Mesenchymal stem cell (in vitro differentiated cells and primary cell): ENCODE results near the gene CAMK1D.

Source experiments
- DNase-seq: peaks from one replicate; pipeline ENCODE4 v3.0.0-alpha.2; 2013
- H2AFZ ChIP-seq: one replicate; pipeline ENCODE4 v1.6.1; 2013; ENCODE audit warnings: low read depth, mild to moderate bottlenecking, control low read depth, inconsistent platforms, low read length, moderate library complexity
- H2AK5ac ChIP-seq: 2 replicates; pipeline ENCODE4 v1.6.1; 2013; ENCODE audit warnings: low read length, moderate library complexity, mild to moderate bottlenecking, inconsistent platforms; ENCODE audit not compliant: severe bottlenecking
- H2BK120ac ChIP-seq: one replicate; pipeline ENCODE4 v1.6.1; 2013; ENCODE audit warnings: low read depth, mild to moderate bottlenecking, inconsistent platforms, low read length, moderate library complexity
- H2BK12ac ChIP-seq, 2 experiments: one replicate each; pipeline ENCODE4 v1.6.1; 2013; ENCODE audit warnings: inconsistent platforms in 2 of 2, low read length in 2 of 2, mild to moderate bottlenecking in 2 of 2, moderate library complexity in 2 of 2, control low read depth in 1 of 2
- H2BK15ac ChIP-seq: one replicate; pipeline ENCODE4 v1.6.1; 2013; ENCODE audit warnings: mild to moderate bottlenecking, low read depth, inconsistent platforms; ENCODE audit not compliant: poor library complexity, severe bottlenecking
- H2BK5ac ChIP-seq: 2 replicates; pipeline ENCODE4 v1.6.1; 2013; ENCODE audit warnings: low read depth, mild to moderate bottlenecking, low read length, control low read depth, inconsistent platforms; ENCODE audit not compliant: poor library complexity, severe bottlenecking
- H3K14ac ChIP-seq, 2 experiments: one replicate each; pipeline ENCODE4 v1.6.1; 2013; ENCODE audit warnings: inconsistent platforms in 2 of 2, low read length in 2 of 2, control low read depth in 1 of 2, mild to moderate bottlenecking in 1 of 2, moderate library complexity in 1 of 2
- H3K18ac ChIP-seq, 2 experiments: one replicate each; pipeline ENCODE4 v1.6.1; 2013; ENCODE audit warnings: inconsistent platforms in 2 of 2, low read length in 2 of 2, control low read depth in 1 of 2, low read depth in 1 of 2, mild to moderate bottlenecking in 1 of 2
- H3K23ac ChIP-seq, 2 experiments: one replicate each; pipeline ENCODE4 v1.6.1; 2013; ENCODE audit warnings: inconsistent platforms in 2 of 2, low read length in 2 of 2, mild to moderate bottlenecking in 2 of 2, moderate library complexity in 2 of 2, control low read depth in 1 of 2
- H3K27ac ChIP-seq: 2 replicates; pipeline ENCODE4 v1.5.1; 2013; ENCODE audit warnings: mild to moderate bottlenecking, moderate library complexity, low read length, control low read depth, inconsistent platforms; ENCODE audit not compliant: poor library complexity, severe bottlenecking
- H3K27me3 ChIP-seq, 2 experiments: 2 replicates each; pipeline versions ENCODE4 v1.6.1 to v1.7.0; 2013; ENCODE audit warnings: low read length in 2 of 2, mild to moderate bottlenecking in 2 of 2, moderate library complexity in 2 of 2, control low read depth in 1 of 2, inconsistent platforms in 1 of 2; ENCODE audit not compliant: control insufficient read depth in 1 of 2, insufficient read depth in 1 of 2
- H3K36me3 ChIP-seq, 2 experiments: 2 replicates each; pipeline versions ENCODE4 v1.6.1 to v1.7.0; 2013; ENCODE audit warnings: low read length in 2 of 2, control low read depth in 1 of 2, inconsistent platforms in 1 of 2, low read depth in 1 of 2, mild to moderate bottlenecking in 1 of 2; ENCODE audit not compliant: insufficient read depth in 2 of 2, control insufficient read depth in 1 of 2
- H3K4ac ChIP-seq, 2 experiments: one replicate each; pipeline ENCODE4 v1.6.1; 2013; ENCODE audit warnings: inconsistent platforms in 2 of 2, low read length in 2 of 2, mild to moderate bottlenecking in 2 of 2, moderate library complexity in 2 of 2, control low read depth in 1 of 2, low read depth in 1 of 2
- H3K4me1 ChIP-seq: 2 replicates; pipeline ENCODE4 v1.6.1; 2013; ENCODE audit warnings: low read depth, low read length, control low read depth; ENCODE audit not compliant: control insufficient read depth, insufficient read depth
- H3K4me2 ChIP-seq: 2 replicates; pipeline ENCODE4 v1.6.1; 2013; ENCODE audit warnings: low read length, mild to moderate bottlenecking, inconsistent platforms; ENCODE audit not compliant: poor library complexity, severe bottlenecking
- H3K4me3 ChIP-seq, 2 experiments: 2 replicates each; pipeline versions ENCODE4 v1.5.1 to v1.7.0; 2013; ENCODE audit warnings: low read length in 2 of 2, mild to moderate bottlenecking in 2 of 2, control low read depth in 1 of 2, low read depth in 1 of 2; ENCODE audit not compliant: insufficient read depth in 1 of 2
- H3K79me1 ChIP-seq: replicated peaks from 2 replicates; pipeline ENCODE4 v1.6.1; 2013; ENCODE audit warnings: mild to moderate bottlenecking, control low read depth, low read length, inconsistent platforms; ENCODE audit not compliant: poor library complexity, severe bottlenecking
- H3K9ac ChIP-seq: 2 replicates; pipeline ENCODE4 v1.7.0; 2013; ENCODE audit warnings: mild to moderate bottlenecking, low read length, moderate library complexity
- H3K9me3 ChIP-seq: 2 replicates; pipeline ENCODE4 v1.7.0; 2013; ENCODE audit warnings: mild to moderate bottlenecking, low read length; ENCODE audit not compliant: control insufficient read depth
- H4K8ac ChIP-seq: one replicate; pipeline ENCODE4 v1.6.1; 2013; ENCODE audit warnings: inconsistent platforms, mild to moderate bottlenecking, low read length, moderate library complexity
- H4K91ac ChIP-seq: one replicate; pipeline ENCODE4 v1.6.1; 2013; ENCODE audit warnings: mild to moderate bottlenecking, low read length, inconsistent platforms
- WGBS: methylation state at CpG from one replicate; pipeline ENCODE4 v1.1.7; 2013; ENCODE audit warnings: mixed read lengths; 5-methylcytosine and 5-hydroxymethylcytosine counted together

CAMK1D gene

GRCh38 chr10:12749760-12750478 is 400.6 kb downstream of the CAMK1D start:
- 89% methylated on average over 14 of the region's 14 CpGs for WGBS
- H3K4me2 ChIP-seq = no peak overlapping the region

GRCh38 chr10:12750526-12751201 is 401.3 kb downstream of the CAMK1D start:
- Histone ChIP-seq H3K23ac (no peak overlapping the region), H3K27ac (no peak overlapping the region), H3K14ac (no peak overlapping the region), H4K8ac (no peak overlapping the region), H3K9ac (no peak overlapping the region), H2BK5ac (no peak overlapping the region), H3K79me1 (peaks cover 49% of the 10 kb centered on the region), H3K9me3 (no peaks in the 10 kb centered on the region), H4K91ac (no peak overlapping the region), H2AK5ac (no peak overlapping the region), H3K4me3 (no peak overlapping the region), H2BK12ac (no peak overlapping the region), H3K18ac (no peak overlapping the region), H3K4me1 (peaks cover 4% of the 10 kb centered on the region), H2BK120ac (no peak overlapping the region), H3K27me3 (no peaks in the 10 kb centered on the region), H3K4ac (no peak overlapping the region), H3K36me3 (no peaks in the 10 kb centered on the region), H3K4me2 (no peak overlapping the region), H2AFZ (no peak overlapping the region), H2BK15ac (no peak overlapping the region)
- 93% methylated on average over 6 of the region's 11 CpGs for WGBS
- no peak for DNase-seq

More at GRCh38 chr10:12749760-12750478, 400.6 kb downstream of the CAMK1D start:
- H2AFZ ChIP-seq = no peak overlapping the region
- no peak overlapping the region for H4K91ac ChIP-seq
- H3K4me1 ChIP-seq = peaks cover 4% of the 10 kb centered on the region
- H3K4me3 ChIP-seq = no peak overlapping the region
- no peak overlapping the region for H3K9ac ChIP-seq
- no peak overlapping the region for H3K23ac ChIP-seq
- no peak overlapping the region for H2BK15ac ChIP-seq
- no peak overlapping the region for H2BK12ac ChIP-seq
- no peak overlapping the region for H4K8ac ChIP-seq
- no peak overlapping the region for H2AK5ac ChIP-seq
- no peak overlapping the region for H2BK5ac ChIP-seq
- H3K18ac ChIP-seq = no peak overlapping the region
- H3K4ac ChIP-seq = no peak overlapping the region
- H3K14ac ChIP-seq = no peak overlapping the region
- H2BK120ac ChIP-seq = no peak overlapping the region
- DNase-seq = no peak
- no peaks in the 10 kb centered on the region for H3K9me3 ChIP-seq
- no peak overlapping the region for H3K27ac ChIP-seq
- no peaks in the 10 kb centered on the region for H3K27me3 ChIP-seq
- H3K79me1 ChIP-seq = peaks cover 52% of the 10 kb centered on the region
- H3K36me3 ChIP-seq = no peaks in the 10 kb centered on the region

DNA sequence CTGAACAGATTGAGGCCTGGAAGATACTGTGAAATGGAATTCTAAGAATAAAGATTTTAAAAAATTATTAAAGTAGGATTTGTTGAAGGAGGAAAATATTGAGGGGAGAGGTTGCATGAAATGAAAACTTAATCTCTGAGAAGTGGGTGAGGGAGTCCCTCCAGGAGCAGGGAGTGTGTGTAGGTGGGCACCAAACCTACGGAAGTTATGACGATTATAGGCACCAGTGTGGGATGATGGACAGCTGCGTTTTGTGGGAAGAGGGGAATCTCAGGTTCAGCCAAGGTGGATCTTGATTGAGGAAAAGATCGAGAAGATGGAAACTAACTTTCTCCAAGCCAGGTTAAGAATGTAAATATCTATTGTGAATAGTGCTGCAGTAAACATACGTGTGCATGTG is 405.7 kb downstream of the CAMK1D start:
- H3K14ac ChIP-seq = no peak overlapping the region
- H2BK12ac ChIP-seq = no peak overlapping the region
- no peak overlapping the region for H3K4me3 ChIP-seq
- WGBS = 82% methylated on average over 5 of the region's 5 CpGs
- no peaks in the 10 kb centered on the region for H3K9me3 ChIP-seq
- no peak overlapping the region for H2BK5ac ChIP-seq
- H3K9ac ChIP-seq = no peak overlapping the region
- DNase-seq = no peak
- H3K27ac ChIP-seq = no peak overlapping the region
- no peak overlapping the region for H2BK120ac ChIP-seq
- H3K4ac ChIP-seq = no peak overlapping the region
- no peak overlapping the region for H3K18ac ChIP-seq
- no peak overlapping the region for H2AK5ac ChIP-seq
- no peak overlapping the region for H3K23ac ChIP-seq
- peaks cover 41% of the 10 kb centered on the region for H3K79me1 ChIP-seq
- no peak overlapping the region for H4K91ac ChIP-seq
- H4K8ac ChIP-seq = no peak overlapping the region
- H3K36me3 ChIP-seq = no peaks in the 10 kb centered on the region
- no peaks in the 10 kb centered on the region for H3K27me3 ChIP-seq
- H3K4me2 ChIP-seq = no peak overlapping the region
- no peak overlapping the region for H2AFZ ChIP-seq
- H3K4me1 ChIP-seq = no peaks in the 10 kb centered on the region
- no peak overlapping the region for H2BK15ac ChIP-seq

DNA sequence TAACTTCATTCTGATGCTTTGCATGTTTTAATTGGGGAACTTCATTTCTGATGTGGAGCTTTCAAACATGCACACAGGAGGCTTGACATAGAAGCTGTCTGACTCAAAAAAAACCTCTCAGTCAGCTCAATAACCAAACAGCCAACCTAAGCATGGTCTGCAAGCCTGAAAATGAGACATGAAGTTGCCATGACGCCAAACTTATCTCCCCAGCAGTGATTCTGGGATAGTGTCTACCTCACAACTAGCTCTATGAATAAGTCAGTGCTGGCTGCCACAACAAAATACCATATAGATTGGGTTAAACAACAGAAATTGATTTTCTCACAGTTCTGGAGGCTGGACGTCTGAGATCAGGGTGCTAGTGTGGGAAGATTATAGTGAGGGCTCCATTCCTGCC is 408.0 kb downstream of the CAMK1D start:
- H3K9ac ChIP-seq = no peak overlapping the region
- H4K91ac ChIP-seq = no peak overlapping the region
- no peak overlapping the region for H3K4me2 ChIP-seq
- H3K18ac ChIP-seq = no peak overlapping the region
- WGBS = 85% methylated on average over 1 of the region's 2 CpGs
- no peak overlapping the region for H3K4me3 ChIP-seq
- peaks cover 31% of the 10 kb centered on the region for H3K79me1 ChIP-seq
- H2BK15ac ChIP-seq = no peak overlapping the region
- no peak overlapping the region for H2BK5ac ChIP-seq
- no peak overlapping the region for H2BK120ac ChIP-seq
- DNase-seq = no peak
- no peak overlapping the region for H2AK5ac ChIP-seq
- no peak overlapping the region for H2AFZ ChIP-seq
- H3K4ac ChIP-seq = no peak overlapping the region
- H4K8ac ChIP-seq = no peak overlapping the region
- H3K36me3 ChIP-seq = peaks cover 10 to 12% of the 10 kb centered on the region in 2 experiments
- no peak overlapping the region for H3K27ac ChIP-seq
- no peaks in the 10 kb centered on the region for H3K27me3 ChIP-seq
- H3K4me1 ChIP-seq = no peaks in the 10 kb centered on the region
- no peaks in the 10 kb centered on the region for H3K9me3 ChIP-seq
- H3K23ac ChIP-seq = no peak overlapping the region
- H2BK12ac ChIP-seq = no peak overlapping the region
- no peak overlapping the region for H3K14ac ChIP-seq
